ENCODE measurements around the gene C6orf89. TPM values are rescaled to one million over a fixed set of nuclear protein-coding genes. Genes with fewer than 3 reads are reported as not detected.
"Not testable (repeated sequence)": the region's sequence is repeated elsewhere in the genome, so short reads cannot be mapped to it uniquely, and the experiment has no call there.

The C6orf89 gene
- polyA plus RNA-seq, 3 donors: 19.2 to 37.5 (median 29.2) TPM

DNA sequence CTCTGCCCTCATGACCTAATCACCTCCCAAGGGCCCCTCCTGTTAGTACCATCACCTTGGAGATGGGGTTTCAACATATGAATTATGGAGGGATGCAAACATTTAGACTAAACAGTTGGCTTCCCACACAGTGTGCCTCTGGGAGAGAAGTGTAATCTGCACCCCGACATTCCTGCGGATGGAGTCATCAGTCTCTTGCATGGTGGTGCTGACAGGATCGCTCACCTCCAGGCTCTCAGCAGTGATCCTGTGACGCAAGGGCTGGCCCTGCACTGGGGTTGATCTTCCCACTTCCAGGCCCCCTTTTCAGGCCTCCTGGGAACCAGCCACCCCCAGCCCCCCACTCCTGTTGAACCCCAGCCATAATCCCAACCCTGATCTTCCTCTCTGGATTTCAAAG is 52.8 kb downstream of the C6orf89 start:
- peaks cover 0 to 2% of the 10 kb centered on the region in 2 donors for H3K27me3 ChIP-seq (ENCODE audit: control insufficient read depth in 2 of 2, insufficient read depth in 2 of 2, low read length in 2 of 2)
- TF ChIP-seq, protein P1, sequence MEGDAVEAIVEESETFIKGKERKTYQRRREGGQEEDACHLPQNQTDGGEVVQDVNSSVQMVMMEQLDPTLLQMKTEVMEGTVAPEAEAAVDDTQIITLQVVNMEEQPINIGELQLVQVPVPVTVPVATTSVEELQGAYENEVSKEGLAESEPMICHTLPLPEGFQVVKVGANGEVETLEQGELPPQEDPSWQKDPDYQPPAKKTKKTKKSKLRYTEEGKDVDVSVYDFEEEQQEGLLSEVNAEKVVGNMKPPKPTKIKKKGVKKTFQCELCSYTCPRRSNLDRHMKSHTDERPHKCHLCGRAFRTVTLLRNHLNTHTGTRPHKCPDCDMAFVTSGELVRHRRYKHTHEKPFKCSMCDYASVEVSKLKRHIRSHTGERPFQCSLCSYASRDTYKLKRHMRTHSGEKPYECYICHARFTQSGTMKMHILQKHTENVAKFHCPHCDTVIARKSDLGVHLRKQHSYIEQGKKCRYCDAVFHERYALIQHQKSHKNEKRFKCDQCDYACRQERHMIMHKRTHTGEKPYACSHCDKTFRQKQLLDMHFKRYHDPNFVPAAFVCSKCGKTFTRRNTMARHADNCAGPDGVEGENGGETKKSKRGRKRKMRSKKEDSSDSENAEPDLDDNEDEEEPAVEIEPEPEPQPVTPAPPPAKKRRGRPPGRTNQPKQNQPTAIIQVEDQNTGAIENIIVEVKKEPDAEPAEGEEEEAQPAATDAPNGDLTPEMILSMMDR (IDR thresholded peaks at IDR 0.05): no peak
- no peak overlapping the region for H3K4me3 Mint-ChIP-seq
- no peak overlapping the region for H2AFZ ChIP-seq (ENCODE audit: insufficient read depth, low read depth, low read length, poor library complexity, severe bottlenecking)
- no peak overlapping the region for H3K27ac ChIP-seq (ENCODE audit: low read depth in 1 of 2, low read length in 2 of 2)
- H3K4me1 Mint-ChIP-seq: no peaks in the 10 kb centered on the region
- H3K9me3 ChIP-seq (replicated peaks in 1 of 2; ENCODE audit: control insufficient read depth in 1 of 2, insufficient read depth in 1 of 2, low read length in 2 of 2): no peaks in the 10 kb centered on the region
- H3K4me3 ChIP-seq (replicated peaks in 1 of 3; ENCODE audit: low read depth in 2 of 3, low read length in 3 of 3): no peak overlapping the region
- peaks cover 0 to 9% (median 2%) of the 10 kb centered on the region in 7 donors for H3K9me3 Mint-ChIP-seq
- H3K79me2 ChIP-seq (ENCODE audit: insufficient read depth, low read length): no peaks in the 10 kb centered on the region
- no peaks in the 10 kb centered on the region for H3K4me1 ChIP-seq (ENCODE audit: control insufficient read depth in 1 of 2, insufficient read depth in 2 of 2, low read length in 2 of 2)
- intact Hi-C loops (cut with micrococcal nuclease): no loop called here
- no peaks in the 10 kb centered on the region for H3K36me3 Mint-ChIP-seq
- H3K27ac Mint-ChIP-seq: no peak overlapping the region
- H3K4me2 ChIP-seq (replicated peaks; ENCODE audit: extremely low read depth, low read length, poor library complexity, severe bottlenecking): no peak overlapping the region
- H4K20me1 ChIP-seq (ENCODE audit: insufficient read depth, low read length): no peaks in the 10 kb centered on the region
- 100% methylated on average over 2 of the region's 4 CpGs for WGBS (ENCODE audit: insufficient coverage)
- no peak overlapping the region for H3K9ac ChIP-seq (ENCODE audit: insufficient read depth, low read length, poor library complexity, severe bottlenecking)
- DNase-seq: no peak
- H3K27me3 Mint-ChIP-seq (ENCODE audit: low read depth in 3 of 3): peaks cover 11 to 21% (median 12%) of the 10 kb centered on the region in 3 donors
- H3K36me3 ChIP-seq (replicated peaks in 1 of 2; ENCODE audit: control insufficient read depth in 1 of 2, insufficient read depth in 2 of 2, low read length in 2 of 2): no peaks in the 10 kb centered on the region

DNA sequence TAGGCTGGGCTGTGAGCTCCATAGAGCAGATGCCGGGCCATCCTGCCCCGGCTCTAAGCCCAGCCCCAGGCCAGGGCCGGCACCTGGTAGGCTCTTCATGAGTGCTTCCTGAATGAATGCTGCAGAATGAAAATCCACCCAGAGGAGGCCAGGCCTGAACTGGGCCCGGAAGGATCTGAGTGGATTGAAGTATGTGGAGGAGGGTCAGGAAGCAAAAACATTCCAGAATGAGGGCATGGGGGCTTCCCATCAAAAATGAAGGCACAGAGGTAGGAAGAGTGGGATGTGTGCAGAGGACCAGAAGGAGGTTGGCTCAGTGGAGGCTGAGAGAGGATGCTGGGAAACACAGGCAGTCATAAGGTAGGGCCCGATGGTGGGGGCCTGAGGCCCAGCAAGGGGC is 53.3 kb downstream of the C6orf89 start:
- not testable (repeated sequence) for H3K4me3 Mint-ChIP-seq

More for the DNA sequence above, 53.3 kb downstream of the C6orf89 start:
- H3K27me3 ChIP-seq (ENCODE audit: control insufficient read depth in 2 of 2, insufficient read depth in 2 of 2, low read length in 2 of 2); H3K9me3 ChIP-seq (replicated peaks in 1 of 2; ENCODE audit: control insufficient read depth in 1 of 2, insufficient read depth in 1 of 2, low read length in 2 of 2); H3K27ac ChIP-seq (ENCODE audit: low read depth in 1 of 2, low read length in 2 of 2); H4K20me1 ChIP-seq (ENCODE audit: insufficient read depth, low read length); H3K36me3 ChIP-seq (replicated peaks in 1 of 2; ENCODE audit: control insufficient read depth in 1 of 2, insufficient read depth in 2 of 2, low read length in 2 of 2); DNase-seq; H3K4me2 ChIP-seq (replicated peaks; ENCODE audit: extremely low read depth, low read length, poor library complexity, severe bottlenecking); H3K36me3 Mint-ChIP-seq; H3K27ac Mint-ChIP-seq; H3K9ac ChIP-seq (ENCODE audit: insufficient read depth, low read length, poor library complexity, severe bottlenecking); H2AFZ ChIP-seq (ENCODE audit: insufficient read depth, low read depth, low read length, poor library complexity, severe bottlenecking); H3K79me2 ChIP-seq (ENCODE audit: insufficient read depth, low read length); intact Hi-C loops (cut with micrococcal nuclease); H3K4me1 Mint-ChIP-seq; H3K4me3 ChIP-seq (replicated peaks in 1 of 3; ENCODE audit: low read depth in 2 of 3, low read length in 3 of 3); H3K4me1 ChIP-seq (ENCODE audit: control insufficient read depth in 1 of 2, insufficient read depth in 2 of 2, low read length in 2 of 2): not testable (repeated sequence)
- 97% methylated on average over 5 of the region's 5 CpGs for WGBS (ENCODE audit: insufficient coverage)
- Mint-ChIP-seq H3K9me3 (peaks cover 0 to 11% (median 2%) of the 10 kb centered on the region in 7 donors), H3K27me3 (ENCODE audit: low read depth in 3 of 3) (peaks cover 12 to 22% (median 14%) of the 10 kb centered on the region in 3 donors)

Data from CD14-positive monocyte (primary cell).